Endothelial cell of umbilical vein (primary cell): ENCODE measurements around the gene CPPED1. TPM values are rescaled to one million over a fixed set of nuclear protein-coding genes. Genes with fewer than 3 reads are reported as not detected.

Source experiments
- BruUV-seq: library from RNA; stranded (reverse); fragments of 400-500 nt; replicated peaks from 2 replicates; lab custom pipeline; 2021; lab: Mats Ljungman, UMichigan
- CTCF ChIA-PET: fragments of 300-600, 350-600 bp; sonication (Branson Sonifier 250); formaldehyde crosslinking; loops from one replicate; lab custom pipeline; 2021; ENCODE audit warnings: antibody characterized with exemption, inconsistent platforms; lab: Charles Lee
- POLR2A ChIA-PET: fragments of 300-600, 350-600 bp; sonication (Branson Sonifier 250); formaldehyde crosslinking; loops from one replicate; lab custom pipeline; 2021; ENCODE audit warnings: antibody characterized with exemption, inconsistent platforms; lab: Charles Lee
- DNase-seq: peaks from one replicate; pipeline ENCODE4 v3.0.0-alpha.2; 2011; ENCODE audit warnings: low read depth, low spot score
- FAIRE-seq: peaks from 2 replicates; lab custom pipeline; 2011; peaks lifted over from hg19 to GRCh38; lab: Jason Lieb, UNC
- H2AFZ ChIP-seq: 2 replicates; pipeline ENCODE4 v1.6.0; 2012; ENCODE audit warnings: low read depth, low read length, control low read depth, inconsistent platforms
- H3K27ac ChIP-seq: 2 replicates; pipeline ENCODE4 v1.5.1; 2011; ENCODE audit warnings: low read depth, mild to moderate bottlenecking, control low read depth, low read length, moderate library complexity; ENCODE audit not compliant: insufficient read depth
- H3K27me3 ChIP-seq, 2 experiments: 2 replicates each; pipeline versions ENCODE4 v1.6.0 to v1.6.1; 2011; ENCODE audit warnings: low read length in 2 of 2, mixed read lengths in 1 of 2; ENCODE audit not compliant: control insufficient read depth in 2 of 2, insufficient read depth in 2 of 2
- H3K36me3 ChIP-seq, 2 experiments: 2 replicates in 1 of 2; 3 replicates in 1 of 2; pipeline ENCODE4 v1.5.1; 2011; ENCODE audit warnings: low read length in 2 of 2, mild to moderate bottlenecking in 1 of 2, moderate library complexity in 1 of 2; ENCODE audit not compliant: control insufficient read depth in 2 of 2, insufficient read depth in 2 of 2; ENCODE audit errors: extremely low read depth in 1 of 2
- H3K4me1 ChIP-seq: 3 replicates; pipeline ENCODE4 v1.5.1; 2011; ENCODE audit warnings: mild to moderate bottlenecking, low read length; ENCODE audit not compliant: control insufficient read depth, insufficient read depth; ENCODE audit errors: extremely low read depth
- H3K4me2 ChIP-seq: 2 replicates; pipeline ENCODE4 v1.6.1; 2011; ENCODE audit warnings: low read length, control low read depth, mixed read lengths; ENCODE audit not compliant: insufficient read depth
- H3K4me3 ChIP-seq, 3 experiments: fragments of 200-600 bp in 1 of 3; sonication (generic), shearing (Covaris generic) in 1 of 3; replicated peaks in 1 of 3; 2 replicates each; pipeline ENCODE4 v1.5.1; 2011 to 2016; ENCODE audit warnings: control low read depth in 3 of 3, low read length in 3 of 3, mild to moderate bottlenecking in 2 of 3, inconsistent platforms in 1 of 3, low read depth in 1 of 3, moderate library complexity in 1 of 3; ENCODE audit not compliant: insufficient read depth in 1 of 3
- H3K79me2 ChIP-seq: 2 replicates; pipeline ENCODE4 v1.6.0; 2012; ENCODE audit warnings: low read length, inconsistent platforms; ENCODE audit not compliant: control insufficient read depth, insufficient read depth
- H3K9ac ChIP-seq: replicated peaks from 2 replicates; pipeline ENCODE3; 2011; ENCODE audit warnings: low read length, control low read depth; ENCODE audit not compliant: insufficient read depth; ENCODE audit errors: extremely low read depth
- H3K9me1 ChIP-seq: replicated peaks from 3 replicates; pipeline ENCODE4 v1.6.0; 2011; ENCODE audit warnings: mild to moderate bottlenecking, low read length; ENCODE audit not compliant: control insufficient read depth, insufficient read depth; ENCODE audit errors: extremely low read depth
- H3K9me3 ChIP-seq: replicated peaks from 2 replicates; pipeline ENCODE4 v1.5.1; 2012; ENCODE audit warnings: low read length, inconsistent platforms; ENCODE audit not compliant: control insufficient read depth, insufficient read depth
- H4K20me1 ChIP-seq: replicated peaks from 2 replicates; pipeline ENCODE3; 2011; ENCODE audit warnings: mild to moderate bottlenecking, low read length; ENCODE audit not compliant: control insufficient read depth, insufficient read depth; ENCODE audit errors: extremely low read depth
- EZH2 ChIP-seq: IDR thresholded peaks from 2 replicates; pipeline ENCODE4 v1.6.1; 2012; ENCODE audit warnings: borderline replicate concordance, low read depth, mild to moderate bottlenecking, moderate library complexity, low read length, inconsistent platforms; ENCODE audit not compliant: severe bottlenecking
- FOS ChIP-seq: IDR thresholded peaks from 2 replicates; pipeline ENCODE4 v1.6.1; 2011; ENCODE audit warnings: mild to moderate bottlenecking, low read length, moderate library complexity, borderline replicate concordance; ENCODE audit not compliant: insufficient read depth
- GATA2 ChIP-seq: IDR thresholded peaks from 2 replicates; pipeline ENCODE4 v1.7.0; 2011; ENCODE audit warnings: low read depth, mild to moderate bottlenecking, moderate library complexity, mixed read lengths, low read length; ENCODE audit not compliant: insufficient read length, insufficient read depth
- JUN ChIP-seq: IDR thresholded peaks from 2 replicates; pipeline ENCODE4 v1.6.1; 2011; ENCODE audit warnings: borderline replicate concordance, low read depth; ENCODE audit not compliant: insufficient read length, insufficient read depth
- MYC ChIP-seq: IDR thresholded peaks from one replicate; pipeline ENCODE4 v1.6.1; 2011; ENCODE audit warnings: mild to moderate bottlenecking, low read depth, low read length
- POLR2A ChIP-seq: IDR thresholded peaks from 2 replicates; pipeline ENCODE4 v1.6.1; 2012; ENCODE audit warnings: low read depth, mild to moderate bottlenecking, control low read depth, low read length
- POLR2AphosphoS5 ChIP-seq: IDR thresholded peaks from 2 replicates; pipeline ENCODE4 v1.6.1; 2012; ENCODE audit warnings: low read depth, mild to moderate bottlenecking, control low read depth, low read length, moderate library complexity; ENCODE audit not compliant: insufficient read depth
- dilution Hi-C: fragments of 300-500 bp; cut with MboI; formaldehyde crosslinking; loops from one replicate; pipeline ENCODE4 v1.15.0; 2019; ENCODE audit warnings: low sequenced_read_pairs; ENCODE audit not compliant: extremely low pct_ligation_motif_present
- intact Hi-C: fragments of 100-400 bp; cut with micrococcal nuclease; formaldehyde crosslinking; loops from one replicate; pipeline ENCODE4 v1.10.0; 2022
- polyA plus RNA-seq, 4 experiments: library from polyadenylated mRNA; depleted of rRNA in 3 of 4; stranded (reverse) in 3 of 4; unstranded in 1 of 4; fragments of >200 nt; gene quantifications; 2 replicates each; pipeline versions ENCODE4 v1.2.1 to v1.2.3, GENCODE V29; 2011 to 2012; ENCODE audit warnings: missing spikeins in 1 of 4
- total RNA-seq: library from RNA; stranded (reverse); gene quantifications from 2 replicates; pipeline ENCODE4 v1.2.3, GENCODE V29; 2021
- TF ChIP-seq, protein P1 (sequence below): IDR thresholded peaks from 2 replicates; pipeline ENCODE4 v1.6.1; 2011; ENCODE audit not compliant: insufficient read depth, insufficient read length
- TF ChIP-seq, protein P2 (sequence below), 2 donors: IDR thresholded peaks; 1 replicate in 1 of 2; 2 replicates in 1 of 2; pipeline ENCODE4 v1.5.1; 2011; ENCODE audit warnings: low read length in 2 of 2, mild to moderate bottlenecking in 2 of 2, moderate library complexity in 2 of 2, control low read depth in 1 of 2, inconsistent platforms in 1 of 2, low read depth in 1 of 2; ENCODE audit not compliant: insufficient read depth in 1 of 2; ENCODE audit errors: extremely low read depth in 1 of 2

CPPED1 gene
- total and polyA plus RNA-seq, 2 donors (not counting 3 experiments of a cell fraction or from before 2014, with no cell fraction given): 27.9 to 59.3 TPM

DNA sequence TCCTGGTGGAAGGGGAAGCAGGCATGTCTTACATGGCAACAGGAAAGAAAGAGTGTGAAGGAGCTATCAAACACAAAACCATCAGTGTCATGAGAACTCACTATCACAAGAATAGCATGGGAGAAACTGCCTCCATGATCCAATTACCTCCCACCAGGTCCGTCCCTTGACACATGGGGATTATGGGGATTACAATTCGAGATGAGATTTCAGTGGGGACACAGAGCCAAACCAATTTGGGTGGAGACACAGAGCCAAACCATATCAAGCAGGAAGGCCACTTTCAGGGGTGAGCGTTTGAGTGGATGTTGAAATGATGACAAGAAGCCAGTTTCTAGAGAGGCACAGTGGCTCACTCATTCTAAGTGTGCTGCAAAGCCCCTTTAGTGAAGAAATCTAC is 143.8 kb downstream of the CPPED1 start:
- Histone ChIP-seq H3K27ac (no peak overlapping the region), H3K79me2 (no peaks in the 10 kb centered on the region), H3K36me3 (peaks cover 0 to 1% of the 10 kb centered on the region in 2 experiments), H3K9ac (no peak overlapping the region), H3K9me3 (no peaks in the 10 kb centered on the region), H3K9me1 (no peaks in the 10 kb centered on the region), H4K20me1 (no peaks in the 10 kb centered on the region), H3K4me3 (no peak overlapping the region), H3K27me3 (no peaks in the 10 kb centered on the region), H2AFZ (no peak overlapping the region), H3K4me2 (no peak overlapping the region), H3K4me1 (no peaks in the 10 kb centered on the region)
- intact Hi-C loops: loop anchor here (2.0 kb wide), 1 partner anchor 27 kb away; no protein-coding TSS in a partner anchor
- dilution Hi-C loops: no loop called here
- POLR2A ChIA-PET: no interaction called here
- CTCF ChIA-PET: no interaction called here
- no TSS peak for BruUV-seq
- DNase-seq (no peak), FAIRE-seq (no peak)
- TF ChIP-seq EZH2 (no peak), POLR2A (no peak), GATA2 (no peak), MYC (no peak), FOS (no peak), JUN (no peak), POLR2AphosphoS5 (no peak)
- TF ChIP-seq, protein P1, sequence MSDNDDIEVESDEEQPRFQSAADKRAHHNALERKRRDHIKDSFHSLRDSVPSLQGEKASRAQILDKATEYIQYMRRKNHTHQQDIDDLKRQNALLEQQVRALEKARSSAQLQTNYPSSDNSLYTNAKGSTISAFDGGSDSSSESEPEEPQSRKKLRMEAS: no peak
- TF ChIP-seq, protein P2, sequence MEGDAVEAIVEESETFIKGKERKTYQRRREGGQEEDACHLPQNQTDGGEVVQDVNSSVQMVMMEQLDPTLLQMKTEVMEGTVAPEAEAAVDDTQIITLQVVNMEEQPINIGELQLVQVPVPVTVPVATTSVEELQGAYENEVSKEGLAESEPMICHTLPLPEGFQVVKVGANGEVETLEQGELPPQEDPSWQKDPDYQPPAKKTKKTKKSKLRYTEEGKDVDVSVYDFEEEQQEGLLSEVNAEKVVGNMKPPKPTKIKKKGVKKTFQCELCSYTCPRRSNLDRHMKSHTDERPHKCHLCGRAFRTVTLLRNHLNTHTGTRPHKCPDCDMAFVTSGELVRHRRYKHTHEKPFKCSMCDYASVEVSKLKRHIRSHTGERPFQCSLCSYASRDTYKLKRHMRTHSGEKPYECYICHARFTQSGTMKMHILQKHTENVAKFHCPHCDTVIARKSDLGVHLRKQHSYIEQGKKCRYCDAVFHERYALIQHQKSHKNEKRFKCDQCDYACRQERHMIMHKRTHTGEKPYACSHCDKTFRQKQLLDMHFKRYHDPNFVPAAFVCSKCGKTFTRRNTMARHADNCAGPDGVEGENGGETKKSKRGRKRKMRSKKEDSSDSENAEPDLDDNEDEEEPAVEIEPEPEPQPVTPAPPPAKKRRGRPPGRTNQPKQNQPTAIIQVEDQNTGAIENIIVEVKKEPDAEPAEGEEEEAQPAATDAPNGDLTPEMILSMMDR (IDR thresholded peaks at IDR 0.05; ENCODE audit: extremely low read depth in 1 of 2, insufficient read depth in 1 of 2, low read depth in 1 of 2, low read length in 2 of 2): no peak
